Ovary (tissue), 3 donors: Measurements from ENCODE around the gene SPPL3.

Experiments
- CTCF ChIP-seq, 3 donors: fragments of 450-650 bp in 2 of 3; fragments of 200-600 bp in 1 of 3; IDR thresholded peaks; one replicate each; pipeline versions ENCODE4 v1.5.1 to v1.8.0; 2016 to 2022; ENCODE audit warnings: antibody characterized with exemption in 3 of 3, mild to moderate bottlenecking in 1 of 3
- POLR2A ChIP-seq: fragments of 450-650 bp; IDR thresholded peaks from one replicate; pipeline ENCODE4 v1.6.1; 2017; ENCODE audit warnings: antibody characterized with exemption, mild to moderate bottlenecking, moderate library complexity
- donor health status: DM: no; HTN: no; CAD: no.

- TF ChIP-seq CTCF (IDR thresholded peaks at IDR 0.05) (no peak), POLR2A (no peak)
Measured at GRCh38 chr12:120738252-120739030, 165.7 kb downstream of the SPPL3 start.
